Panc1 (cell line): Measurements from ENCODE around the gene SYT2. TPM values are rescaled to one million over a fixed set of nuclear protein-coding genes. Genes with fewer than 3 reads are reported as not detected.

Experiments used
- ATAC-seq: fragments of 200-7000 bp; cut with Tn5 transposase; 2 replicates; pipeline ENCODE4 v1.9.1; 2020; ENCODE audit warnings: mild to moderate bottlenecking, moderate library complexity
- BruUV-seq: library from RNA; stranded (reverse); fragments of 400-500 nt; replicated peaks from 2 replicates; lab custom pipeline; 2021; lab: Mats Ljungman, UMichigan
- CTCF ChIA-PET: fragments of 300-600 bp; sonication (Branson Sonifier 250); formaldehyde crosslinking; loops from one replicate; lab custom pipeline; 2022; ENCODE audit warnings: antibody characterized with exemption; lab: Charles Lee
- POLR2A ChIA-PET: fragments of 300-600 bp; sonication (Branson Sonifier 250); formaldehyde crosslinking; loops from one replicate; lab custom pipeline; 2022; ENCODE audit warnings: antibody characterized with exemption; lab: Charles Lee
- DNase-seq: peaks from one replicate; pipeline ENCODE4 v3.0.0-alpha.2; 2010; ENCODE audit warnings: low read depth, low spot score
- H3K27ac ChIP-seq: 2 replicates; pipeline ENCODE4 v1.5.1; 2011; ENCODE audit warnings: mild to moderate bottlenecking, low read length, inconsistent platforms
- H3K27me3 ChIP-seq: fragments of 200-500 bp; sonication (Bioruptor generic); 2 replicates; pipeline ENCODE4 v1.6.0; 2014; ENCODE audit warnings: low read length, inconsistent platforms; ENCODE audit not compliant: control insufficient read depth, insufficient read depth
- H3K36me3 ChIP-seq: fragments of 200-500 bp; sonication (Bioruptor generic); 2 replicates; pipeline ENCODE4 v1.5.1; 2014; ENCODE audit warnings: inconsistent platforms, mild to moderate bottlenecking, low read length, moderate library complexity; ENCODE audit not compliant: control insufficient read depth, insufficient read depth
- H3K4me1 ChIP-seq: 2 replicates; pipeline ENCODE4 v1.5.1; 2011; ENCODE audit warnings: inconsistent platforms, mild to moderate bottlenecking, low read length, moderate library complexity; ENCODE audit not compliant: control insufficient read depth, insufficient read depth
- H3K4me3 ChIP-seq, 2 experiments: 2 replicates each; pipeline ENCODE4 v1.5.1; 2011 to 2012; ENCODE audit warnings: low read depth in 2 of 2, low read length in 2 of 2, mild to moderate bottlenecking in 2 of 2, inconsistent platforms in 1 of 2, moderate library complexity in 1 of 2
- H3K9me3 ChIP-seq: fragments of 200-500 bp; sonication (Bioruptor generic); 2 replicates; pipeline ENCODE4 v1.5.1; 2014; ENCODE audit warnings: low read depth, mild to moderate bottlenecking, inconsistent platforms, low read length, moderate library complexity; ENCODE audit not compliant: control insufficient read depth, insufficient read depth
- POLR2AphosphoS5 ChIP-seq: IDR thresholded peaks from 2 replicates; pipeline ENCODE4 v1.6.1; 2012; ENCODE audit warnings: mild to moderate bottlenecking, low read depth, low read length, moderate library complexity
- SIN3A ChIP-seq: IDR thresholded peaks from 2 replicates; pipeline ENCODE4 v1.6.1; 2012; ENCODE audit warnings: low read depth, mild to moderate bottlenecking, low read length, moderate library complexity, borderline replicate concordance; ENCODE audit not compliant: insufficient read depth
- TCF7L2 ChIP-seq: IDR thresholded peaks from 2 replicates; pipeline ENCODE4 v1.6.1; 2011; ENCODE audit warnings: mild to moderate bottlenecking, low read depth, low read length, inconsistent platforms
- in situ Hi-C: cut with HindIII; loops from 2 replicates; pipeline ENCODE4 v1.10.0; 2016; ENCODE audit warnings: low sequenced_read_pairs, low pct_unique_long_range_greater_than_20kb
- intact Hi-C: fragments of 100-400 bp; cut with micrococcal nuclease; formaldehyde crosslinking; loops from one replicate; pipeline ENCODE4 v1.10.0; 2022; ENCODE audit not compliant: unreplicated experiment
- total RNA-seq: library from RNA; stranded (reverse); gene quantifications from one replicate; pipeline ENCODE4 v1.2.1, GENCODE V29; 2021; ENCODE audit not compliant: unreplicated experiment
- TF ChIP-seq, protein P1 (sequence below): fragments of 450-650 bp; IDR thresholded peaks from 2 replicates; pipeline ENCODE4 v1.5.1; 2017; ENCODE audit warnings: mild to moderate bottlenecking
- TF ChIP-seq, protein P2 (sequence below), 2 experiments: IDR thresholded peaks; 2 replicates each; pipeline ENCODE4 v1.6.1; 2011 to 2012; ENCODE audit warnings: low read depth in 2 of 2, control low read depth in 1 of 2, low read length in 1 of 2, mild to moderate bottlenecking in 1 of 2, moderate library complexity in 1 of 2; ENCODE audit not compliant: insufficient read depth in 1 of 2

SYT2 gene
- total RNA-seq, 1 experiment from 2014 or later = 0.03 TPM

GRCh38 chr1:202688401-202688800, 21.9 kb downstream of the SYT2 start:
- Histone ChIP-seq H3K9me3 (no peaks in the 10 kb centered on the region), H3K4me3 (no peak overlapping the region), H3K27me3 (peaks cover 22% of the 10 kb centered on the region), H3K27ac (no peak overlapping the region), H3K36me3 (no peaks in the 10 kb centered on the region), H3K4me1 (no peaks in the 10 kb centered on the region)
- ChIA-PET CTCF (no interaction called here), POLR2A (no interaction called here)
- DNase-seq = no peak
- TF ChIP-seq, protein P1, sequence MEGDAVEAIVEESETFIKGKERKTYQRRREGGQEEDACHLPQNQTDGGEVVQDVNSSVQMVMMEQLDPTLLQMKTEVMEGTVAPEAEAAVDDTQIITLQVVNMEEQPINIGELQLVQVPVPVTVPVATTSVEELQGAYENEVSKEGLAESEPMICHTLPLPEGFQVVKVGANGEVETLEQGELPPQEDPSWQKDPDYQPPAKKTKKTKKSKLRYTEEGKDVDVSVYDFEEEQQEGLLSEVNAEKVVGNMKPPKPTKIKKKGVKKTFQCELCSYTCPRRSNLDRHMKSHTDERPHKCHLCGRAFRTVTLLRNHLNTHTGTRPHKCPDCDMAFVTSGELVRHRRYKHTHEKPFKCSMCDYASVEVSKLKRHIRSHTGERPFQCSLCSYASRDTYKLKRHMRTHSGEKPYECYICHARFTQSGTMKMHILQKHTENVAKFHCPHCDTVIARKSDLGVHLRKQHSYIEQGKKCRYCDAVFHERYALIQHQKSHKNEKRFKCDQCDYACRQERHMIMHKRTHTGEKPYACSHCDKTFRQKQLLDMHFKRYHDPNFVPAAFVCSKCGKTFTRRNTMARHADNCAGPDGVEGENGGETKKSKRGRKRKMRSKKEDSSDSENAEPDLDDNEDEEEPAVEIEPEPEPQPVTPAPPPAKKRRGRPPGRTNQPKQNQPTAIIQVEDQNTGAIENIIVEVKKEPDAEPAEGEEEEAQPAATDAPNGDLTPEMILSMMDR = no peak
- TF ChIP-seq TCF7L2 (no peak), SIN3A (no peak), POLR2AphosphoS5 (no peak)
- TF ChIP-seq, protein P2, sequence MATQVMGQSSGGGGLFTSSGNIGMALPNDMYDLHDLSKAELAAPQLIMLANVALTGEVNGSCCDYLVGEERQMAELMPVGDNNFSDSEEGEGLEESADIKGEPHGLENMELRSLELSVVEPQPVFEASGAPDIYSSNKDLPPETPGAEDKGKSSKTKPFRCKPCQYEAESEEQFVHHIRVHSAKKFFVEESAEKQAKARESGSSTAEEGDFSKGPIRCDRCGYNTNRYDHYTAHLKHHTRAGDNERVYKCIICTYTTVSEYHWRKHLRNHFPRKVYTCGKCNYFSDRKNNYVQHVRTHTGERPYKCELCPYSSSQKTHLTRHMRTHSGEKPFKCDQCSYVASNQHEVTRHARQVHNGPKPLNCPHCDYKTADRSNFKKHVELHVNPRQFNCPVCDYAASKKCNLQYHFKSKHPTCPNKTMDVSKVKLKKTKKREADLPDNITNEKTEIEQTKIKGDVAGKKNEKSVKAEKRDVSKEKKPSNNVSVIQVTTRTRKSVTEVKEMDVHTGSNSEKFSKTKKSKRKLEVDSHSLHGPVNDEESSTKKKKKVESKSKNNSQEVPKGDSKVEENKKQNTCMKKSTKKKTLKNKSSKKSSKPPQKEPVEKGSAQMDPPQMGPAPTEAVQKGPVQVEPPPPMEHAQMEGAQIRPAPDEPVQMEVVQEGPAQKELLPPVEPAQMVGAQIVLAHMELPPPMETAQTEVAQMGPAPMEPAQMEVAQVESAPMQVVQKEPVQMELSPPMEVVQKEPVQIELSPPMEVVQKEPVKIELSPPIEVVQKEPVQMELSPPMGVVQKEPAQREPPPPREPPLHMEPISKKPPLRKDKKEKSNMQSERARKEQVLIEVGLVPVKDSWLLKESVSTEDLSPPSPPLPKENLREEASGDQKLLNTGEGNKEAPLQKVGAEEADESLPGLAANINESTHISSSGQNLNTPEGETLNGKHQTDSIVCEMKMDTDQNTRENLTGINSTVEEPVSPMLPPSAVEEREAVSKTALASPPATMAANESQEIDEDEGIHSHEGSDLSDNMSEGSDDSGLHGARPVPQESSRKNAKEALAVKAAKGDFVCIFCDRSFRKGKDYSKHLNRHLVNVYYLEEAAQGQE (IDR thresholded peaks at IDR 0.05; ENCODE audit: insufficient read depth in 1 of 2, low read depth in 2 of 2, low read length in 1 of 2) = no peak
- in situ Hi-C loops = no loop called here
- no TSS peak for BruUV-seq
- ATAC-seq = no peak
- intact Hi-C loops = no loop called here

- H3K4me1 ChIP-seq = no peaks in the 10 kb centered on the region
- H3K36me3 ChIP-seq = no peaks in the 10 kb centered on the region
- no TSS peak for BruUV-seq
- no peak overlapping the region for H3K27ac ChIP-seq
- H3K4me3 ChIP-seq = no peak overlapping the region
- intact Hi-C loops (no loop called here), in situ Hi-C loops (no loop called here)
- ChIA-PET CTCF (no interaction called here), POLR2A (interaction anchor here (0.6 kb wide), 1 partner anchor 85 kb away, joined by 4 read pairs; no protein-coding TSS in a partner anchor)
- no peaks in the 10 kb centered on the region for H3K9me3 ChIP-seq
- DNase-seq (no peak), ATAC-seq (no peak)
- TF ChIP-seq SIN3A (no peak), TCF7L2 (no peak), POLR2AphosphoS5 (no peak)
- TF ChIP-seq, protein P2 (IDR thresholded peaks at IDR 0.05; ENCODE audit: insufficient read depth in 1 of 2, low read depth in 2 of 2, low read length in 1 of 2) = no peak
- TF ChIP-seq, protein P1 = no peak
- H3K27me3 ChIP-seq = peaks cover 20% of the 10 kb centered on the region
Measured at GRCh38 chr1:202687798-202688197, 22.5 kb downstream of the SYT2 start.
